ENCODE measurements around the gene EXOC6B.

DNA sequence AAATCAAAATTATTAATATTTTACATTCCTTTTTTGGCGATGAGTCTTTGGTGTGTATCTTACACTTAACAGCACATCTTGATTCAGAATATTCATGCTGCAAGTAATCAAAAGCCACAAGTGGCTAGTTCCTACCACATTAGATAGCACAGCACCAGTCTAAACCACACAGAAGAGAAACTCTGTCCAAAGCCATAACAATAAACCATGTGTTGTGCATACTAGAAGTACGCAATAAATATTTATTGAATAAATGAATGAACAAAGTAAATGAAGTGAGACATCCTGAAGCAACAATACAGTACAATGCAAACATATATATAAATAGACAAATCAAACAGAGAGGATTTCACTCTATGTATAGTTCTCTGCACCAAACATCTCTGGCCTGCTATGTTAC, 287.3 kb downstream of the EXOC6B start:
- TF ChIP-seq, protein P1, sequence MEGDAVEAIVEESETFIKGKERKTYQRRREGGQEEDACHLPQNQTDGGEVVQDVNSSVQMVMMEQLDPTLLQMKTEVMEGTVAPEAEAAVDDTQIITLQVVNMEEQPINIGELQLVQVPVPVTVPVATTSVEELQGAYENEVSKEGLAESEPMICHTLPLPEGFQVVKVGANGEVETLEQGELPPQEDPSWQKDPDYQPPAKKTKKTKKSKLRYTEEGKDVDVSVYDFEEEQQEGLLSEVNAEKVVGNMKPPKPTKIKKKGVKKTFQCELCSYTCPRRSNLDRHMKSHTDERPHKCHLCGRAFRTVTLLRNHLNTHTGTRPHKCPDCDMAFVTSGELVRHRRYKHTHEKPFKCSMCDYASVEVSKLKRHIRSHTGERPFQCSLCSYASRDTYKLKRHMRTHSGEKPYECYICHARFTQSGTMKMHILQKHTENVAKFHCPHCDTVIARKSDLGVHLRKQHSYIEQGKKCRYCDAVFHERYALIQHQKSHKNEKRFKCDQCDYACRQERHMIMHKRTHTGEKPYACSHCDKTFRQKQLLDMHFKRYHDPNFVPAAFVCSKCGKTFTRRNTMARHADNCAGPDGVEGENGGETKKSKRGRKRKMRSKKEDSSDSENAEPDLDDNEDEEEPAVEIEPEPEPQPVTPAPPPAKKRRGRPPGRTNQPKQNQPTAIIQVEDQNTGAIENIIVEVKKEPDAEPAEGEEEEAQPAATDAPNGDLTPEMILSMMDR (IDR thresholded peaks at IDR 0.05): no peak
- TF ChIP-seq POLR2A (IDR thresholded peaks at IDR 0.05): no peak
